Measurements from ENCODE around the gene PLEKHO2. TPM values are rescaled to one million over a fixed set of nuclear protein-coding genes. Genes with fewer than 3 reads are reported as not detected.

PLEKHO2 gene
- total RNA-seq, 4 donors from 2014 or later = 2.0 to 5.4 (median 3.3) TPM

DNA sequence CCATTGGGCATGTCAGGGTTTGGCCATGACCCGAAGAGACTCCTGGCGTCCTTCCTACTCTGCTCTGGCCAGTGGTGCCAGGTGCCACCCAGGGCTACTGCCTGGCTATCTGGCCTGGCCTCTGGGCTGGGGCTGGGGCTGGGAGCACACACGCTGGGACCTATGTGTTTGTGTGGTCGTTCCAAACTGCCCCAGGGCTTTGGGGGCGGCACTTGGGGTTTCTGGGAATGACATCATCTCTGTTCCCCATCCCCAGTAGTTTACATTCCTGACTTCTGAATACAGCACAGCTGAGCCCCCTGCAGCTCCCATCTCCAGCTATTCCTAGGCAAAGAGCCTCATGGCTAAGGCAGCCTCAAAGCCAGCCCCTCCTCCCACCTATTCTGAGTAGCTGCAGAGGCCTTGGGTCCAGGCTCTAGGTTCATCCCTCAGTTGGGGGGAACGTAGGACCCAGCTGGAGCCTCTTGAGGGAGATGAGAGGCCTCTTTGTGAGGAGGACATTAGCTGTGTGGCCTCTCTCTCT is 24.3 kb downstream of the PLEKHO2 start:
- H3K27ac ChIP-seq = no peak overlapping the region
- DNase-seq = no peak
- TF ChIP-seq, protein P1, sequence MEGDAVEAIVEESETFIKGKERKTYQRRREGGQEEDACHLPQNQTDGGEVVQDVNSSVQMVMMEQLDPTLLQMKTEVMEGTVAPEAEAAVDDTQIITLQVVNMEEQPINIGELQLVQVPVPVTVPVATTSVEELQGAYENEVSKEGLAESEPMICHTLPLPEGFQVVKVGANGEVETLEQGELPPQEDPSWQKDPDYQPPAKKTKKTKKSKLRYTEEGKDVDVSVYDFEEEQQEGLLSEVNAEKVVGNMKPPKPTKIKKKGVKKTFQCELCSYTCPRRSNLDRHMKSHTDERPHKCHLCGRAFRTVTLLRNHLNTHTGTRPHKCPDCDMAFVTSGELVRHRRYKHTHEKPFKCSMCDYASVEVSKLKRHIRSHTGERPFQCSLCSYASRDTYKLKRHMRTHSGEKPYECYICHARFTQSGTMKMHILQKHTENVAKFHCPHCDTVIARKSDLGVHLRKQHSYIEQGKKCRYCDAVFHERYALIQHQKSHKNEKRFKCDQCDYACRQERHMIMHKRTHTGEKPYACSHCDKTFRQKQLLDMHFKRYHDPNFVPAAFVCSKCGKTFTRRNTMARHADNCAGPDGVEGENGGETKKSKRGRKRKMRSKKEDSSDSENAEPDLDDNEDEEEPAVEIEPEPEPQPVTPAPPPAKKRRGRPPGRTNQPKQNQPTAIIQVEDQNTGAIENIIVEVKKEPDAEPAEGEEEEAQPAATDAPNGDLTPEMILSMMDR (IDR thresholded peaks at IDR 0.05 in 4 of 5, conservative IDR thresholded peaks at IDR 0.05 in 1 of 5) = no peak
- no peak for TF ChIP-seq POLR2A (IDR thresholded peaks at IDR 0.05)
- no peaks in the 10 kb centered on the region for H3K27me3 ChIP-seq
- ATAC-seq = no peak
- no peaks in the 10 kb centered on the region for H3K4me1 ChIP-seq
- no peaks in the 10 kb centered on the region for H3K36me3 ChIP-seq
- no peak overlapping the region for H3K4me3 ChIP-seq
- intact Hi-C loops (cut with DNase I; ENCODE audit: low total_unique reads) (no loop called here), in situ Hi-C loops (cut with MboI; ENCODE audit: low sequenced_read_pairs in 4 of 4) (no loop called here)
- no peaks in the 10 kb centered on the region for H3K9me3 ChIP-seq

DNA sequence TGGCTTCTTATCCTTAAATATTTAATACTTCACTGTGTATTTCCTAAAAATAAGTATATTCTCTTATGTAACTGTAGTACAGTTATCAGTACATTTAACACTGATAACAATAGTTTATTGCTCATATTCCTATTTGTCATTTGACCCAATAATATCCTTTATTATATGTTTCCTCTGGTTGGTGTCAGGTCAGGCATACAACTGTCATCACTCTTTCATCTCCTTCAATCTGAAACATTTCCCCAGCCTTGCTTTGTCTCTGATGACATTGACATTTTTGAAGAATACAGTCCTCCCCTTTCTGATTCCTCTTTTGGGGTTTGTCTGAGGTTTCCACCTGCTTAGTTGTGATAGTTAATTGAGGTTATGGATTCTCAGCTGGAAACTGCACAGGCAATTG is 27.8 kb downstream of the PLEKHO2 start:
- DNase-seq (no peak), ATAC-seq (no peak)
- H3K27ac ChIP-seq = no peak overlapping the region
- in situ Hi-C loops (cut with MboI; ENCODE audit: low sequenced_read_pairs in 4 of 4) = no loop called here
- no peaks in the 10 kb centered on the region for H3K36me3 ChIP-seq
- no peaks in the 10 kb centered on the region for H3K9me3 ChIP-seq
- H3K27me3 ChIP-seq = no peaks in the 10 kb centered on the region
- no peak overlapping the region for H3K4me3 ChIP-seq
- intact Hi-C loops (cut with DNase I; ENCODE audit: low total_unique reads) = no loop called here
- no peak for TF ChIP-seq POLR2A (IDR thresholded peaks at IDR 0.05)
- TF ChIP-seq, protein P1 (IDR thresholded peaks at IDR 0.05 in 4 of 5, conservative IDR thresholded peaks at IDR 0.05 in 1 of 5) = no peak
- H3K4me1 ChIP-seq = no peaks in the 10 kb centered on the region

DNA sequence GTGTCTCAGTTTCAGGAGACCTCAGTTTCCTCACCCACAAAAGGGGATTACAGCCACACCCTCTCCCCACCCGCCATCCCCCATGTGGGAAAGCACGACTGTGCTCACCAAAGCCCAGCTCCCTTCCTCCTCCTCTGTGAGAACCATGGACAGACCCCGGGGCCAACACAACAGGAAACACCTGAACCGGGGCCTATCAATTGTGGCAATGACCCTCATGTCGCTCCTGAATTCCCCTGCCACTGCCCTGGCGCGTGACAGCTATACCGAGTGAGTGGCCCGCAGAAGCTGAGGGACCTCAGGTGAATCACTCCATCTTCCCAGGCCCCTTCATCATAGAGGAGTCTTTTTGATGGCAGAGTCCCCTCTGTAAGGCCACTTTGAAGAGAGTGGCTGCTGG is 28.6 kb downstream of the PLEKHO2 start:
- no peaks in the 10 kb centered on the region for H3K27me3 ChIP-seq
- intact Hi-C loops (cut with DNase I; ENCODE audit: low total_unique reads) = no loop called here
- no peak for ATAC-seq
- TF ChIP-seq, protein P1 (IDR thresholded peaks at IDR 0.05 in 4 of 5, conservative IDR thresholded peaks at IDR 0.05 in 1 of 5) = no peak
- no peak for TF ChIP-seq POLR2A (IDR thresholded peaks at IDR 0.05)
- H3K27ac ChIP-seq = peak overlapping the region in 2 of 4 donors; percentile 8 to 28
- H3K4me1 ChIP-seq = no peaks in the 10 kb centered on the region
- no peak overlapping the region for H3K4me3 ChIP-seq
- in situ Hi-C loops (cut with MboI; ENCODE audit: low sequenced_read_pairs in 4 of 4) = no loop called here
- DNase-seq = no peak
- H3K9me3 ChIP-seq = no peaks in the 10 kb centered on the region
- H3K36me3 ChIP-seq = no peaks in the 10 kb centered on the region

DNA sequence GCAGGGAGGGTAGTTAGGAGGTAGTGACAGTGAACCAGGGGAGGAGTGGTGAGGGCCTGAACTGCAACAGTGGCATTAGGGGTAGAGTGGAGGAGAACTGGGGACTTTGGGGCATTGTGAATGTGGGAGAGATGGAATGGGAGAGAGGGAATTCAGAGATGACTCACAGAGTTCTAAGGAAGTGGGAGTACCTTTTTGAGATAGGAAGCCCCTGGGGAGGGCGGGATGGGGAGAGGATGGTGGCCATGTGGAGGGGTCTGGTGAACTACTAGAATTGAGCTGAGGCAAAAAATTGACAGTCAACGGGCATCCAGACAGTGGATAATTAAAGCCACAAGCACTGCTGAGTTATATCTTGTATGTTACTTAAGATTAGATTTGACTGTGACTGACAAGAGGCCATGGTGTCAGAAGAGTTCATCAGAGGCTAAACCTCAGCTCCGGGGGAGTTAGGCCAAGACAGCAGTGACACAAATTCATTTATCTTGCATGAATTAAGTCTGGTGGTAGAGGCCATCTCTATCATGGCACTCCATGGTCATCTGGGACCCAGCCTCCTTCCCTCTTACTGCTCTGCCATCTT is 34.0 kb downstream of the PLEKHO2 start:
- Histone ChIP-seq H3K9me3 (no peaks in the 10 kb centered on the region), H3K27ac (no peak overlapping the region), H3K4me1 (no peaks in the 10 kb centered on the region), H3K4me3 (no peak overlapping the region), H3K27me3 (no peaks in the 10 kb centered on the region), H3K36me3 (no peaks in the 10 kb centered on the region)
- TF ChIP-seq, protein P1 (IDR thresholded peaks at IDR 0.05 in 4 of 5, conservative IDR thresholded peaks at IDR 0.05 in 1 of 5) = no peak
- TF ChIP-seq POLR2A (IDR thresholded peaks at IDR 0.05) = no peak
- DNase-seq (no peak), ATAC-seq (no peak)
- in situ Hi-C loops (cut with MboI; ENCODE audit: low sequenced_read_pairs in 4 of 4) (no loop called here), intact Hi-C loops (cut with DNase I; ENCODE audit: low total_unique reads) (no loop called here)

DNA sequence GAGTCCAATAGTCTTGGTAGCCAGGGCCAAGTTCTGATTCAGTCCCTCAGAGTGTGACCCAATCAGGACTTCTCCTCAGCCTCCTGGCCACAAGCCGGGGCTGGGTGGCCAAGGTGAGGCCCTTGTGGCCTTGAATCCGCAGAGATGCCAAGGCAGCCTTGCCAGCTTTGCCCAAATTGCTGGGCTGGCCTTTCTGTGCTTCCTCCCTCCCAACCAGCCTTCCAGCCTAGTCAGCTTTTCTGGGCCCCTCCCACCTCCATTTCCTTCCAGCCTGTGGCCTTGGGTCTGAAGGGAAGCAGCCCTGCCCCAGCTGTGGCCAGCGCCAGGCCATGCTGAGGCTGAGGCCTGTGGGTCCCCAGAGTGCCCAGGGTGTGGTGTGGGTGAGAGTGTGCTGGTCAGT is 35.7 kb downstream of the PLEKHO2 start:
- in situ Hi-C loops (cut with MboI; ENCODE audit: low sequenced_read_pairs in 4 of 4) (no loop called here), intact Hi-C loops (cut with DNase I; ENCODE audit: low total_unique reads) (no loop called here)
- ATAC-seq (peak; percentile 45 to 47), DNase-seq (peak in 1 of 2 donors; percentile 59)
- Histone ChIP-seq H3K9me3 (no peaks in the 10 kb centered on the region), H3K4me1 (no peaks in the 10 kb centered on the region), H3K36me3 (no peaks in the 10 kb centered on the region), H3K27me3 (no peaks in the 10 kb centered on the region), H3K27ac (peak overlapping the region; percentile 36 to 65 (median 54)), H3K4me3 (no peak overlapping the region)
- TF ChIP-seq POLR2A (IDR thresholded peaks at IDR 0.05) = peak in 1 of 2 donors; percentile 24
- TF ChIP-seq, protein P1 (IDR thresholded peaks at IDR 0.05 in 4 of 5, conservative IDR thresholded peaks at IDR 0.05 in 1 of 5) = no peak
